Spleen (tissue), 7 donors: Measurements from ENCODE around the gene EPHB6.

Experiments
- CTCF ChIP-seq, 11 experiments: fragments of 200-600 bp in 7 of 11; fragments of 450-650 bp in 4 of 11; sonication (generic) in 4 of 11; IDR thresholded peaks in 8 of 11; conservative IDR thresholded peaks in 3 of 11; 1 replicate in 7 of 11; 2 replicates in 4 of 11; pipeline versions ENCODE4 v1.4.0 to v1.8.0; 2016 to 2021; ENCODE audit warnings: antibody characterized with exemption in 11 of 11, inconsistent platforms in 4 of 11, mild to moderate bottlenecking in 1 of 11
- POLR2A ChIP-seq, 3 donors: fragments of 450-650 bp; IDR thresholded peaks; one replicate each; pipeline ENCODE4 v1.5.1; 2017; ENCODE audit warnings: antibody characterized with exemption in 3 of 3, mild to moderate bottlenecking in 1 of 3
- POLR2AphosphoS5 ChIP-seq, 3 donors: sonication (generic); formaldehyde crosslinking; IDR thresholded peaks; one replicate each; pipeline ENCODE4 v1.5.1; 2017; ENCODE audit warnings: antibody characterized with exemption in 3 of 3
- donor health status: DM: no; HTN: no; CAD: no; lungs with moderate emphysema.
- donor health status: DM: no; HTN: no; CAD: no.
- donor health status: DM: no; HTN: no; CAD: no.

- no peak for TF ChIP-seq POLR2A (IDR thresholded peaks at IDR 0.05)
- no peak for TF ChIP-seq CTCF (IDR thresholded peaks at IDR 0.05 in 8 of 11, conservative IDR thresholded peaks at IDR 0.05 in 3 of 11)
- TF ChIP-seq POLR2AphosphoS5 (IDR thresholded peaks at IDR 0.05) = no peak
Observed at GRCh38 chr7:142862786-142863400, 8.0 kb downstream of the EPHB6 start.
